K562 (cell line): ENCODE measurements around the gene OSTF1. TPM values are rescaled to one million over a fixed set of nuclear protein-coding genes. Genes with fewer than 3 reads are reported as not detected.

Experiments
- ATAC-seq: fragments of 200-7000 bp; cut with Tn5 transposase; 3 replicates; pipeline ENCODE4 v1.9.1; 2020; ENCODE audit warnings: moderate library complexity
- BruUV-seq: library from RNA; stranded (reverse); fragments of 400-500 nt; replicated peaks from 2 replicates; lab custom pipeline; 2021; lab: Mats Ljungman, UMichigan
- CTCF ChIA-PET: fragments of 300-600 bp; formaldehyde crosslinking; extraction: SDS; loops from one replicate; lab custom pipeline; 2021; ENCODE audit warnings: low intra/inter-chr PET ratio; lab: Yijun Ruan, JAX
- POLR2A ChIA-PET: fragments of 300-600, 350-650 bp; sonication (Branson Sonifier 250); formaldehyde crosslinking; extraction: SDS; loops from one replicate; lab custom pipeline; 2021; ENCODE audit warnings: antibody characterized with exemption, inconsistent platforms; lab: Yijun Ruan, JAX
- DNase-seq, 4 experiments: peaks; one replicate each; pipeline versions ENCODE4 v3.0.0 to v3.0.0-alpha.2; 2011 to 2018; ENCODE audit warnings: low spot score in 3 of 4, mixed read lengths in 3 of 4; ENCODE audit errors: extremely low read depth in 1 of 4
- FAIRE-seq: peaks from 2 replicates; lab custom pipeline; 2011; peaks lifted over from hg19 to GRCh38; lab: Jason Lieb, UNC
- H2AFZ ChIP-seq: 2 replicates; pipeline ENCODE4 v1.6.0; 2011; ENCODE audit warnings: low read depth, low read length, control low read depth, inconsistent platforms
- H3K27ac ChIP-seq: fragments of 200-600 bp; 3 replicates; pipeline ENCODE4 v1.8.0; 2011; ENCODE audit warnings: low read depth, mild to moderate bottlenecking, control low read depth, inconsistent platforms, low read length, moderate library complexity, mixed read lengths; ENCODE audit errors: extremely low read depth
- H3K27me3 ChIP-seq, 2 experiments: fragments of 300-600 bp in 1 of 2; 2 replicates in 1 of 2; 3 replicates in 1 of 2; pipeline versions ENCODE4 v1.6.0 to v1.8.0; 2011; ENCODE audit warnings: inconsistent platforms in 2 of 2, low read length in 2 of 2, mild to moderate bottlenecking in 1 of 2, mixed read lengths in 1 of 2, moderate library complexity in 1 of 2; ENCODE audit not compliant: control insufficient read depth in 2 of 2, insufficient read depth in 2 of 2
- H3K36me3 ChIP-seq: fragments of 300-600 bp; 3 replicates; pipeline ENCODE4 v1.8.0; 2011; ENCODE audit warnings: mild to moderate bottlenecking, low read length, inconsistent platforms; ENCODE audit not compliant: control insufficient read depth, insufficient read depth
- H3K4me1 ChIP-seq, 2 experiments: fragments of 200-600 bp in 1 of 2; replicated peaks in 1 of 2; 2 replicates in 1 of 2; 3 replicates in 1 of 2; pipeline versions ENCODE4 v1.5.1 to v1.8.0; 2011; ENCODE audit warnings: inconsistent platforms in 2 of 2, low read length in 2 of 2, mild to moderate bottlenecking in 1 of 2, mixed read lengths in 1 of 2, moderate library complexity in 1 of 2; ENCODE audit not compliant: control insufficient read depth in 2 of 2, insufficient read depth in 2 of 2
- H3K4me2 ChIP-seq: 2 replicates; pipeline ENCODE4 v1.6.1; 2011; ENCODE audit warnings: low read length, control low read depth, inconsistent platforms, mixed read lengths; ENCODE audit not compliant: insufficient read depth
- H3K4me3 ChIP-seq: fragments of 200-600 bp; sonication (generic), shearing (Covaris generic); 2 replicates; pipeline ENCODE4 v1.5.1; 2016; ENCODE audit warnings: control low read depth, inconsistent platforms
- H3K79me2 ChIP-seq: fragments of 200-600 bp; 3 replicates; pipeline ENCODE4 v1.8.0; 2011; ENCODE audit warnings: low read length, inconsistent platforms; ENCODE audit not compliant: control insufficient read depth, insufficient read depth
- H3K9ac ChIP-seq, 2 experiments: 2 replicates each; pipeline versions ENCODE4 v1.6.0 to v1.6.1; 2011; ENCODE audit warnings: low read depth in 2 of 2, low read length in 2 of 2, control low read depth in 1 of 2, inconsistent platforms in 1 of 2, mild to moderate bottlenecking in 1 of 2, mixed read lengths in 1 of 2; ENCODE audit not compliant: insufficient read depth in 1 of 2
- H3K9me1 ChIP-seq: one replicate; pipeline ENCODE4 v1.6.0; 2011; ENCODE audit warnings: inconsistent platforms, mild to moderate bottlenecking, low read length, moderate library complexity; ENCODE audit not compliant: control insufficient read depth, insufficient read depth
- H3K9me3 ChIP-seq: replicated peaks from 2 replicates; pipeline ENCODE4 v1.5.1; 2011; ENCODE audit warnings: low read depth, low read length, inconsistent platforms; ENCODE audit not compliant: control insufficient read depth, insufficient read depth
- H4K20me1 ChIP-seq: replicated peaks from 2 replicates; pipeline ENCODE4 v1.6.1; 2011; ENCODE audit warnings: low read length, inconsistent platforms, mixed read lengths; ENCODE audit not compliant: control insufficient read depth, insufficient read depth
- BDP1 ChIP-seq: IDR thresholded peaks from 3 replicates; pipeline ENCODE4 v1.6.1; 2011; ENCODE audit not compliant: insufficient read length, insufficient read depth
- CBX1 ChIP-seq: sonication (generic); IDR thresholded peaks from 2 replicates; pipeline ENCODE4 v1.6.1; 2016; ENCODE audit warnings: antibody characterized with exemption, low read depth, mild to moderate bottlenecking
- FOXJ3 ChIP-seq: sonication (generic); formaldehyde crosslinking; IDR thresholded peaks from 2 replicates; pipeline ENCODE4 v1.4.0; 2020; ENCODE audit warnings: mild to moderate bottlenecking, missing genetic modification reagents
- GABPA ChIP-seq: fragments of 200-800 bp; sonication (Bioruptor generic); conservative IDR thresholded peaks from 2 replicates; pipeline ENCODE4 v1.6.1; 2016; ENCODE audit warnings: low read depth, missing genetic modification characterization, missing compliant biosample characterization
- MTF1 ChIP-seq: fragments of 250-450 bp; sonication (Bioruptor Pico); IDR thresholded peaks from 2 replicates; pipeline ENCODE4 v1.9.0; 2021; ENCODE audit warnings: moderate library complexity, mild to moderate bottlenecking, inconsistent platforms, borderline replicate concordance
- PML ChIP-seq: IDR thresholded peaks from 2 replicates; pipeline ENCODE4 v1.6.1; 2012; ENCODE audit warnings: low read length, inconsistent platforms
- POLR2B ChIP-seq: fragments of 450-650 bp; IDR thresholded peaks from 2 replicates; pipeline ENCODE4 v1.6.1; 2018; ENCODE audit warnings: low read depth; ENCODE audit not compliant: partially characterized antibody
- SIN3B ChIP-seq: fragments of 450-650 bp; IDR thresholded peaks from 2 replicates; pipeline ENCODE4 v1.6.1; 2017; ENCODE audit warnings: low read depth, mild to moderate bottlenecking, moderate library complexity
- WGBS: fragments of 100-300 bp; shearing (Covaris generic); methylation state at CpG from one replicate; pipeline ENCODE4 v1.1.6; 2016; ENCODE audit warnings: low coverage, mixed read lengths; ENCODE audit not compliant: insufficient coverage; ENCODE audit errors: missing lambda C conversion rate; 5-methylcytosine and 5-hydroxymethylcytosine counted together
- in situ Hi-C: fragments of 300-500 bp; cut with MboI; formaldehyde crosslinking; loops from 4 replicates; pipeline ENCODE4 v1.15.0; 2018; ENCODE audit warnings: inconsistent platforms, mixed read lengths
- intact Hi-C: fragments of 100-400 bp; cut with micrococcal nuclease; formaldehyde crosslinking; loops from 2 replicates; pipeline ENCODE4 v1.14.2; 2022
- polyA plus RNA-seq, 8 experiments: library from polyadenylated mRNA; depleted of rRNA in 4 of 8; stranded (reverse) in 5 of 8; unstranded in 3 of 8; fragments of >200 nt; fragmentation: Nextera tagmentation in 2 of 8; fragmentation: Illumina TruSeq in 1 of 8; extraction: Ambion mirVana in 2 of 8; extraction: Trizol in 1 of 8; gene quantifications; 2 replicates each; pipeline versions ENCODE4 v1.2.1 to v1.2.3, GENCODE V29; 2011 to 2014; ENCODE audit warnings: inconsistent platforms in 1 of 8, missing spikeins in 1 of 8
- total RNA-seq, 7 experiments: library from RNA; depleted of rRNA in 6 of 7; stranded (reverse); fragments of >200 nt in 6 of 7; fragmentation: Illumina TruSeq in 2 of 7; extraction: Trizol in 2 of 7; gene quantifications; 2 replicates each; pipeline versions ENCODE4 v1.2.1 to v1.2.3, GENCODE V29; 2011 to 2021; ENCODE audit warnings: low replicate concordance in 1 of 7
- TF ChIP-seq, protein P1 (sequence below): IDR thresholded peaks from 2 replicates; pipeline ENCODE4 v1.6.1; 2014; ENCODE audit warnings: antibody characterized with exemption

The OSTF1 gene
- total and polyA plus RNA-seq, 9 of the 15 experiments (the other 6 are each of a cell fraction or from before 2014, with no cell fraction given), result 15.0 to 37.3 (median 23.0) TPM

GRCh38 chr9:75061169-75061568, 27.1 kb upstream of the OSTF1 start:
- Histone ChIP-seq H3K9me1 (no peaks in the 10 kb centered on the region), H3K27me3 (no peaks in the 10 kb centered on the region), H3K4me1 (no peaks in the 10 kb centered on the region), H2AFZ (no peak overlapping the region), H3K79me2 (no peaks in the 10 kb centered on the region), H3K4me2 (no peak overlapping the region), H3K4me3 (no peak overlapping the region), H3K9ac (no peak overlapping the region), H4K20me1 (no peaks in the 10 kb centered on the region), H3K36me3 (no peaks in the 10 kb centered on the region), H3K27ac (no peak overlapping the region), H3K9me3 (peaks cover 2% of the 10 kb centered on the region; the same call in 1 of the 2 replicates)
- intact Hi-C loops, result no loop called here
- no TSS peak for BruUV-seq
- FAIRE-seq (no peak), DNase-seq (no peak), ATAC-seq (no peak)
- TF ChIP-seq BDP1, result no peak
- TF ChIP-seq POLR2B, result no peak
- TF ChIP-seq MTF1 (CRISPR knock-in tag), result no peak
- TF ChIP-seq, protein P1, sequence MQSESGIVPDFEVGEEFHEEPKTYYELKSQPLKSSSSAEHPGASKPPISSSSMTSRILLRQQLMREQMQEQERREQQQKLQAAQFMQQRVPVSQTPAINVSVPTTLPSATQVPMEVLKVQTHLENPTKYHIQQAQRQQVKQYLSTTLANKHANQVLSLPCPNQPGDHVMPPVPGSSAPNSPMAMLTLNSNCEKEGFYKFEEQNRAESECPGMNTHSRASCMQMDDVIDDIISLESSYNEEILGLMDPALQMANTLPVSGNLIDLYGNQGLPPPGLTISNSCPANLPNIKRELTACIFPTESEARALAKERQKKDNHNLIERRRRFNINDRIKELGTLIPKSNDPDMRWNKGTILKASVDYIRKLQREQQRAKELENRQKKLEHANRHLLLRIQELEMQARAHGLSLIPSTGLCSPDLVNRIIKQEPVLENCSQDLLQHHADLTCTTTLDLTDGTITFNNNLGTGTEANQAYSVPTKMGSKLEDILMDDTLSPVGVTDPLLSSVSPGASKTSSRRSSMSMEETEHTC, result no peak
- TF ChIP-seq GABPA, result no peak
- TF ChIP-seq CBX1, result no peak
- TF ChIP-seq PML, result no peak
- no peak for TF ChIP-seq SIN3B
- TF ChIP-seq FOXJ3 (CRISPR knock-in tag), result no peak
- in situ Hi-C loops, result no loop called here
- POLR2A ChIA-PET, result no interaction called here
- WGBS, result 62% methylated on average over 2 of the region's 2 CpGs
- CTCF ChIA-PET, result no interaction called here
